IPS-15b (cell line): ENCODE measurements around the gene RBKS.

Experiments
- H3K27me3 ChIP-seq: one replicate; pipeline ENCODE4 v1.6.1; 2013; ENCODE audit warnings: low read length; ENCODE audit not compliant: control insufficient read depth, insufficient read depth
- H3K36me3 ChIP-seq: one replicate; pipeline ENCODE4 v1.6.1; 2013; ENCODE audit warnings: low read length; ENCODE audit not compliant: control insufficient read depth, insufficient read depth
- H3K4me1 ChIP-seq: one replicate; pipeline ENCODE4 v1.6.1; 2013; ENCODE audit warnings: mild to moderate bottlenecking, low read length; ENCODE audit not compliant: control insufficient read depth, insufficient read depth
- H3K4me3 ChIP-seq: one replicate; pipeline ENCODE4 v1.5.1; 2013; ENCODE audit warnings: low read depth, low read length
- H3K9ac ChIP-seq: one replicate; pipeline ENCODE4 v1.6.1; 2013; ENCODE audit warnings: low read depth, mild to moderate bottlenecking, low read length
- H3K9me3 ChIP-seq: one replicate; pipeline ENCODE4 v1.6.1; 2013; ENCODE audit warnings: mild to moderate bottlenecking, low read length; ENCODE audit not compliant: control insufficient read depth, insufficient read depth

RBKS gene

GRCh38 chr2:27844821-27845255 is 45.3 kb downstream of the RBKS start:
- Histone ChIP-seq H3K4me3 (no peak overlapping the region), H3K27me3 (no peaks in the 10 kb centered on the region), H3K9ac (no peak overlapping the region), H3K9me3 (no peaks in the 10 kb centered on the region), H3K36me3 (no peaks in the 10 kb centered on the region), H3K4me1 (no peaks in the 10 kb centered on the region)

GRCh38 chr2:27843992-27844391 is 46.2 kb downstream of the RBKS start:
- H3K9me3 ChIP-seq = no peaks in the 10 kb centered on the region
- no peaks in the 10 kb centered on the region for H3K36me3 ChIP-seq
- no peaks in the 10 kb centered on the region for H3K4me1 ChIP-seq
- no peak overlapping the region for H3K4me3 ChIP-seq
- no peak overlapping the region for H3K9ac ChIP-seq
- H3K27me3 ChIP-seq = no peaks in the 10 kb centered on the region

- Histone ChIP-seq H3K9ac (no peak overlapping the region), H3K36me3 (no peaks in the 10 kb centered on the region), H3K4me1 (no peaks in the 10 kb centered on the region), H3K4me3 (no peak overlapping the region), H3K27me3 (no peaks in the 10 kb centered on the region), H3K9me3 (no peaks in the 10 kb centered on the region)
Observed at GRCh38 chr2:27842894-27843293, 47.3 kb downstream of the RBKS start.

DNA sequence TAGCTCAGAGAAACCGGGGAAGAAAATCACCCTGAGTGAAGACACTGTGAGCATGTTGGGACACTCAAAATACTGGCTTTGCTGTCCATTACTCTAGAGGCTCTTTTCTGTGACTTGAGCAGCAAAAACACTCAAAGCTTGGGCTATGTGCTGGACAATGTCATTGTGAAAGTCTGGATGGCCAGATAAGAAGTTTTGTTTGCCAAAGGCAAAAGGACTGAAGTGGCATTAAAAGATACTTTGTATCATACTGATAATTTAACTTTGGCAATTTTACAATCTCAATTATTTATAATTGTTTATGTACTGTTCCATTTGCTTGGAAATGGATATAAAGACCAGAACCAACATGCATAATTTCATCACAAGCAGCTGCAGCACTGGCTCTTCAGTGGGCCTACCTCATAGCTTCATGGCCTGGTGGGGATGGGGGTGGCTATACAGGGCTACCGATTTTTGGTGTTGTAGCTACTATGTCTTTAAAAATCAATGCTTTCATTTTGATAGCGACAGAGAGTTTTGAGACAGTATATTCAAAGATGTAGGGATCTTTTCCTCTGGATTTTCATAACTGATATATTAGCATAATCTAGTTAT is 51.1 kb downstream of the RBKS start:
- no peaks in the 10 kb centered on the region for H3K4me1 ChIP-seq
- H3K4me3 ChIP-seq = no peak overlapping the region
- no peaks in the 10 kb centered on the region for H3K9me3 ChIP-seq
- no peaks in the 10 kb centered on the region for H3K36me3 ChIP-seq
- H3K27me3 ChIP-seq = no peaks in the 10 kb centered on the region
- no peak overlapping the region for H3K9ac ChIP-seq

- no peak overlapping the region for H3K4me3 ChIP-seq
- no peaks in the 10 kb centered on the region for H3K4me1 ChIP-seq
- no peaks in the 10 kb centered on the region for H3K36me3 ChIP-seq
- no peak overlapping the region for H3K9ac ChIP-seq
- no peaks in the 10 kb centered on the region for H3K9me3 ChIP-seq
- H3K27me3 ChIP-seq = no peaks in the 10 kb centered on the region
Observed at GRCh38 chr2:27838502-27838901, 51.7 kb downstream of the RBKS start.

- no peaks in the 10 kb centered on the region for H3K27me3 ChIP-seq
- H3K4me1 ChIP-seq = no peaks in the 10 kb centered on the region
- H3K36me3 ChIP-seq = no peaks in the 10 kb centered on the region
- no peak overlapping the region for H3K9ac ChIP-seq
- H3K4me3 ChIP-seq = no peak overlapping the region
- H3K9me3 ChIP-seq = no peaks in the 10 kb centered on the region
Observed at GRCh38 chr2:27833931-27834330, 56.3 kb downstream of the RBKS start.

- H3K4me3 ChIP-seq = no peak overlapping the region
- no peak overlapping the region for H3K9ac ChIP-seq
- H3K9me3 ChIP-seq = no peaks in the 10 kb centered on the region
- no peaks in the 10 kb centered on the region for H3K36me3 ChIP-seq
- H3K27me3 ChIP-seq = no peaks in the 10 kb centered on the region
- no peaks in the 10 kb centered on the region for H3K4me1 ChIP-seq
Observed at GRCh38 chr2:27832396-27832795, 57.8 kb downstream of the RBKS start.

DNA sequence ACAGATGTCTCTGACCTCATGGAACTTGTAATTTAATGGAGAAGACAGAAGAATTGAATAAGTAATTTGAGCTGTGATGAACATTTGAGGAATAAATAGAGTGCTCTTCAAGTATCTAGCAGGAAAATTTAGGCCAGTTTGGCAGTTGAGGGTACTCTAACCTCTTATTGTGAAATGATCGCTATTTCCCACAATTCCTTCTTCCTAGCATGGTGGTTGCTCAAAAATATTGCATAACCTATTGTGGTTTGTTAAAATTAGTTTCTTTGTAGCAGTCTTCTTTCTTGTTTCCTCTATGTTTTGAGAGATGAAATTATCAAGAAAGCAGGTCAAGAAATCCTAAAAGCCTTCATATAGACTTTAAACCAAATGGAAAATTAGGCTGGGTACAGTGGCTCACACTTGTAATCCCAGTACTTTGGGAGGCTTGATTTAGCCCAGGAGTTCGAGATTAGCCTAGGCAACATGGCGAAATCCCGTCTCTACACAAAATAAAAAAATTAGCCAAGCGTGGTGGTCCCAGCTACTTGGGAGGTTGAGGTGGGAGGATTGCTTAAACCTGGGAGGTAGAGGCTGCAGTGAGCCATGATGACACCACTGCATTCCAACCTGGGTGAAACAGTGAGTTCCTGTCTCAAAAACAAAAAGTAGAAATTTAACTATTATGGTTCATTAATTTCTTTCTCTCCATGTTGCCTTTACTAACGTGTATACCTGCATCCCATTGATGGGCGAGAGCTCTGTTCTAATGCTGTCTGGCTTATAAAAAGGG is 58.7 kb downstream of the RBKS start:
- H3K9me3 ChIP-seq = no peaks in the 10 kb centered on the region
- no peak overlapping the region for H3K4me3 ChIP-seq
- H3K36me3 ChIP-seq = no peaks in the 10 kb centered on the region
- H3K27me3 ChIP-seq = no peaks in the 10 kb centered on the region
- H3K9ac ChIP-seq = no peak overlapping the region
- no peaks in the 10 kb centered on the region for H3K4me1 ChIP-seq

- Histone ChIP-seq H3K27me3 (no peaks in the 10 kb centered on the region), H3K9ac (no peak overlapping the region), H3K9me3 (no peaks in the 10 kb centered on the region), H3K36me3 (no peaks in the 10 kb centered on the region), H3K4me1 (no peaks in the 10 kb centered on the region), H3K4me3 (no peak overlapping the region)
Observed at GRCh38 chr2:27830656-27831055, 59.5 kb downstream of the RBKS start.

DNA sequence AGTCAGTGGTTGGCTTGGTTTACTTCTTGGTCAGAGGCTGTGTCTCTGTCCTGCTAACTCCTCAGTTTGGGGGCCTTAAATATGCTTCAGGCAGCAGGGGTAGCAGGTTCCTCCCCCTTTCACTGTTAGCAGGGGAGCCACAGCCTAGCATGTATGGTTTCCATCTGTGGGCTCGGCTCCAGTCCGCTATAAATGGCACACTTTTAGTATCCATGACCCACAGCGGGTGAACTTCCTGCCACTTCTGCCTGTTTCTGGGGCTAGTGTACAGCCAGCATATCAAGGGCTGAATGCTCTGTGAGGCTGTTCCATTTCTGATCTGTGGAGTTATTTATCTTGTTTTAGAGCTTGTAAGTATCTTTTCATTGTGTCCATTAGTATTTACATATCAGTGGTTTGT is 60.4 kb downstream of the RBKS start:
- Histone ChIP-seq H3K9ac (no peak overlapping the region), H3K4me1 (no peaks in the 10 kb centered on the region), H3K36me3 (no peaks in the 10 kb centered on the region), H3K4me3 (no peak overlapping the region), H3K9me3 (no peaks in the 10 kb centered on the region), H3K27me3 (no peaks in the 10 kb centered on the region)

DNA sequence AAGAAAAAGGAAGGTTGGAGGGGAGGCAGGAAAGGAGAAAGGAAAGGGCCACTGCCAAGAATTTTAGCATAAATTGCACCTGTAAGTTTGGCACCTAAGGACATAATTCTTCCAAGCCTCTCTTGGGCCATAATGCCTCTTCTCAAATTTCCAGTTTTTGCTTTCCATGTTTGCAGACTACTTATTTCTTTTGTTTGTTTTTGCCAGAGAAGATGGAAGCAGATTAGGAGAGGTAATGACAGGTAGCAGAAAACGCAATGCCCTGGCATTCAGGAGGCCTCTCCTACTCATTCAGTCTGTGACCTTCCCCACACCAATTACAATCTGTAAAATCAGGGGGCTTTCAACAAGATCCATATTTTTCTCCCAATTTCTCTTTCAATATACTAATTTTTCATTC is 61.9 kb downstream of the RBKS start:
- Histone ChIP-seq H3K36me3 (no peaks in the 10 kb centered on the region), H3K4me1 (no peaks in the 10 kb centered on the region), H3K27me3 (no peaks in the 10 kb centered on the region), H3K9me3 (peaks cover 3% of the 10 kb centered on the region), H3K4me3 (no peak overlapping the region), H3K9ac (no peak overlapping the region)

DNA sequence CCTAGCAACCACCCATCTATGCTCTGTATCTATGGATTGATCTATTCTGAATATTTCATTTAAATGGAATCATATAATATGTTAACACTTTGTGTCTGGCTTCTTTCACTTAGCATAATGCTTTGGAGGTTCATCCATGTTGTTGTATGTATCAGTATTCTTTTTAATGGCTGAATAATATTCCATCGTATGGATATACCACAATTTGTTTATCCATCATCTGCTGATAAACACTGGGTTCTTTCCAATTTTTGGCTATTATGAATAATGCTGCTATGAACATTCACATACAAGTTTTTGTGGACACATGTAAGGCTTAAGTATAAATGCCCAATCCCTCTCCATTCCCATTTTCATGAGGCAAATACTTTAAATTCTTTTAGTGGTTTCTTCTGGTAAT is 65.8 kb downstream of the RBKS start:
- Histone ChIP-seq H3K4me1 (no peaks in the 10 kb centered on the region), H3K9ac (no peak overlapping the region)

More for the DNA sequence above, 65.8 kb downstream of the RBKS start:
- Histone ChIP-seq H3K36me3 (no peaks in the 10 kb centered on the region), H3K27me3 (no peaks in the 10 kb centered on the region), H3K4me3 (no peak overlapping the region), H3K9me3 (peaks cover 3% of the 10 kb centered on the region)
